DMS53 treated with DMSO at 0.1 percent for 48 hours (cell line): ENCODE results near the gene RELL1.

ENCODE experiments used
- DNase-seq: peaks from one replicate; lab custom pipeline; 2025; ENCODE audit not compliant: unreplicated experiment; lab: John Stamatoyannopoulos, UW

The RELL1 gene

DNA sequence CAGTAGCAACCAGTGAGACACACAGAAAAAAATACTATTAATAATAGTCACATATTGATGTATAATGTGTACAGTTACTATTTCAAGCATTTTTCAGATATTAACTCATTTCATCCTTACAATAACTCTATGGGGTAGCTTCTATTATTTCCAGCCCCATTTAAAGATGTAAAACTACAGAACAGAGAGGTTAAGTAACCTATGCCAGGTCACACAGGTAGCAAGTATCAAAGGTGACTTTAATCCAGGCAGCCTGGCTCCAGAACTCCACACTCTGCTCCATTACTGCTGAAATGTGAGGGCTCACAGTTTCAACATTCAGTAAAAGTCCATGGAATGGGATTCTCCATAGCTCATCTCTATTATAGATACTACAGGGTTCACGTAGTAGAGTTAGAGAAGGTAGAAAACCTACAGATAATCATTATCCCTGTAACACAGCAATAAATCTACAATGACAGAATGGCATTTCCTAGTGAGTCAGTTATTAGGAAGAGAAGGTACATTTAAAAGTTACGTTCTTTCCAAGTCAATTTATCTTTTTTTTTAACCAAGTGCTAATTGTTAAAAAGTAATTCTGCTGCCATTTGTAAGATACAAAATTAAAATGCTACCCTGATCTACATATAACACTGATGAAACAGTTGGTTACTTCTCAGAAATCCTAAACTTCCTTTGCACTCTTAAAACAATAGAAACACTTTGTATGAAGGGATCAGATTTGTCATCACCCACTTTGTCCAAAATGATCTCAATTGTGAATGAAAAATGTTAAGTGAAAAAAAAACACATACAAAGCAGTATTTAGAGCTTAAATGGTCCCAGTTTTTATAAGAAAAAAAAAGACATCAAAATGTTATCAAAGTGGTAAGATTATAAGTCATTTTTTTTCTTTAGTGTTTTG, 18.7 kb downstream of the RELL1 start:
- DNase-seq, result no peak

DNA sequence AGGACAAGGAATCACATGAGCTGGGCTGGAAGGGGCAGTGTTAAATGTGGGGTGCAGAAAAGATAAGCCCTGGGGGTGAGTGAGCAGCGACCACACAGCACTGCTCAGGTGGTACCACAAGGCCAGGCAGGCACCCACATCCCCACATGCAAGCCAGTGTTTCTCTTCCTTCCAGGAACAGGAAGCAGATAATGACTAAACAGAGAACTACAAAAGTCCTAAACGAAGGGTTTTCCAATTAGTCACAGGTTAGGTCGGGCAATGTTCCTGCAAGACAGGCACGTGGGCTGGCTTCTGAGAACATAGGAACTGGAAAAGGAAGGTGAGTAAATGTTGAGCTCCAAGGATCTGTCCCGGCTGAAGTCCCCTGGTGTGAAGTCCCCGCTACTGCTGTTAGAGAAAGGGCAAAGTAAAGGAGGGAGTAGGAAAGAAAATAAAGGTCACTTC, 19.5 kb downstream of the RELL1 start:
- DNase-seq, result no peak

DNA sequence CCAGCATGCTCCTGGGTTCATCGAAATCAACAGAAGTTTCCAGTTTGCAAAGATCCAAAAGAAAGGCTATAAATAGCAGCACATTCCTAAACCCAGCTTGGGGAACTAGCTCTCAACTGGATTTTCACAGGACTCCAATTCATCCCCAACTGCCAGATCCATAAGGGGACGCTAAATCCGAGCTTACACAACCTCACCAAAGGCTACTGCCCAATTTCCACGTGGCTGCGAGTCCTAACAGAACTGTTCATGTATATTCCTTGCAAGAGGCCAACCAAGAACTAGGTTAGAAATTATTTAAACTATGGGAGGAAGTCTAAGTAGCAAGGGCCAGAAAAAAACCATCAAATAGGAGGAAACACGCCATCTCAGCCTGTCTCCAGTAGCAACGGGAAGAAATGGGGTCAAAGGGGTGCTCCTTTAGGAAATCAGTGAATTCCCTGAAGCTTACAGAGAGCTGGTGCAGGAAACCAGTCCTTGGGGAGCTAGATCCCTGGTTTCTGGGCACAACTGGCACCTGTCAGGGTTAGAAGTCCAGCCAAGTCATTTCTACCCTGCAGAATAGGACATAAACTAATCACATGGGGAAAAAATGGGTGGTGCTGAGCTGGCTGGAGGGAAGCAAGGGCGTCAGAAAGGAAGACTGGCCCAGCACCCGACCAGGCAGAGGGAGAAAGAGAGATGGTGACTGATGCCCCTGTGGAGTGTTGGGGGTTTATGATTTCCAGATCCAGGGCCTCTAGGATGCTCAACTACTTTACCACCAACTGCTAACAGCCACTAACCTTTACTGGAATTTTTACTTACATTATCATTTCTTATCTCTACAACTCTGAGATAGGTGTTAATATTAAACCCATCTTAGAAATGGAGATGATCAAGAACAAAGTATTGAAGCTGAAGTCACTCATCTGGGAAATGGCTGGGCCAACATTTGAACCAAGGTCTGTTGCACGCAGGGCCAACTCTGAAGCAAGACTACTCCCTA, 20.5 kb downstream of the RELL1 start:
- DNase-seq, result no peak

DNA sequence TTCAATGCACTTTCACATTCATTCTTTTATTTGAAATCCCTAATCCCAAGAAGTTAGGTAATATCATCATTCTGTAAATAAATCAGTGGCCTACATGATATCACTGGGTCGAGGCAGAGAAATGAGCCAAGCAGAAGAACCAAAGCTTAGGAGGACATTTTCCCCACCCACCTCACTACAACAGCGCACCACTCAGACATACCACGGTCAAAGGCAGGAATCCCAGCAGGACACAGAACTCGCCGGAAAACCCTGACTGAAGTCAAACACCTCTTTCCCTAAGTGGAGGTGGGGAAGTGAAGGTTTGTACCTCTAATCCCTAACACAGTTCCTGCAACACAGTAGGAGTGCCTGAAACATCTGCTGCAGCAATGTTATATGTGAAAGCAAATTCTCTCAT, 21.5 kb downstream of the RELL1 start:
- DNase-seq, result no peak

DNA sequence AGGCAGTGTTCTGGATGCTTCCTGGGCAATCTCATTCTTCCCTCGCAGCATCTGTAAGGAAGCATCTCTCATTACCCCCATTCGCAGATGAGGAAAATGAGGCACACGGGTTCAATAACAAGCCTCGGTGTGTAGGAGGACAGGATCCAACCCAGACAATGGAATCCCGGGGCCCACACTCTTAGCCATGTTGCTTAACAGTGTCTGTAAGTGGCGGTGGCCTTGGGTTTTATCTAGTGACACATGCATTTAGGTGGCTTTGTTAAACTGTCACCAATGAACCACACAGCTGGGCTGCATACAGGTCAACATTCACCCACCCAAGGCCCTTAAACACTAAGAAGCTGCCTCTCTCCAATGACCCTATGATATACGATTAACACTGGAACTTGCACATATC, 22.6 kb downstream of the RELL1 start:
- DNase-seq, result no peak

DNA sequence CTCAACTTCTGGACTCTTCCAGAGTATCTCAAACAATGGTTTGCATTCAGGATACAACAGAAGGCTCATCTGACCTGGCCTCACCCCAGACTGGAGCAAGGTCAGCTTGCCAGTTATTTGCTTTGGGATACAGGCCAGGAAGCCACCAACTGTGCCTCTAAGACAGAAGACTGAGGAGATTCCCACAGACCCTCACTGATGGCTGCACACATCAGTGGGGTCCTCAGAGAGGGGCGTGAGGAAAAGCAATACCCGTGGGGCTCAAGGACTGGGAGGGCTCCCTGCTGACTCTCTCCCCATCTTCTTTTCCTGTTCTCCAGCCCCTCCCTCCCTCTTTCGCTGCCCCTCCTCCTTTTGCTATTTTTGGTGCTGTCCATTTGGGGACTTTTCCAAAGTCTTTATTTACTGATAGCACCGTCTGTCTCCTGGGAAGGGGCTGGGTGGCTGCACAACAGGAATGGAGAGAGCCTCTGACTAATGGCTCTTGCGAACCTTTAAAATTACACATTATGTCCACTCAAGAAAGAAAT, 23.2 kb downstream of the RELL1 start:
- DNase-seq, result no peak

DNA sequence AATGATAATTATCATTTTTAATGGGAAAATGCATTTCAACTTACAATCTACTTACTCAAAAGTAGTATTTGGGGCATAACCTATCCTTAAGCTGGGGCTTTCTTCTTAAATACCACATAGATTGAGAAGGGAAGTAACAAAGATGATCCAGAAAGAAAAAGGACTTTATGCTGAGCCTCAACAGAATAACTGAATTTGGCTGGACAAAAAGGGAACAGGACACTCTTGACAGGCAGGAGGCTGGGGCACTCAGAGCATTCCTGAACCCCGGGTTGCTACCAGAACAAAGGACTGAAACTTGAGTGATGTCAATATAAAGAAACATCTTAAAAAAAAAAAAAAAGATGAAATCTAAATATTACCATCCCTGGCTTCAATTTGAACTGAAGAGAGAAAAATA, 23.9 kb downstream of the RELL1 start:
- DNase-seq, result no peak

DNA sequence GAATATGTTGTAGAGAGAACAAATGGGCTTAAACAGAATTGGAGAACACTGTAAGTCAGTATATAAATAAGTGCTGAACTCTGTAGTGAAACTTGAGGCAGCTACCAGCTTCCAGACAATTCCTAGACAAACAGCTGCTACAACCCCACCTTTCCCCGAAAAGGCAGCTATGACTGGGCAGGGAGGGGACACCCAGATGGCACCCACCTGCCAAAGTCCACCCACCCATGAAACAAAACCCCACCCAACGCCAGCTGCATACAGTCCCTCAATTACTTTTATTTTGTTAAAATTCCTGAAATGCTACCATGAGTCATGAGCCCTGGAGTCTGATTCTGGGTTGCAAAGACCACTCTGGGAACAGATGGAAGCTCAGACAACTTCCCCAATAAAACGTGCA, 24.4 kb downstream of the RELL1 start:
- DNase-seq, result no peak

DNA sequence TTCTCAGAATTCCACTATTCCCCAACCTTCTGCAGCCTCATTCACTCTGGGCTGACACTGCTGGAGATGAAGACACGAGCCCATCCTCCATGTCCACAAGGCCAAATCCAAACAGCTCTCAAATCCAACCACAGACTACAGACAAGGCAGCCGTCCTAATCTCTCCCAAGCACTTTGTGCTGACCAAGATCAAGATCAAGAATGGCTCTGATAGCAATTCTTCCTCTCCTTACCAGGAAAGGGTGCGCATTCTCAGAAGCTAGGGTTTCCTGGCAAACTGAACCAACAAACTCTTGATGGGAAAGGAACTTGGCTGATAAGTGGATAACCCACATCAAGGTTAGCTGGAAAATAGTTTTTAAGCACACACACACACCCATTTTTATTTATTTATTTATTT, 26.5 kb downstream of the RELL1 start:
- no peak for DNase-seq

DNA sequence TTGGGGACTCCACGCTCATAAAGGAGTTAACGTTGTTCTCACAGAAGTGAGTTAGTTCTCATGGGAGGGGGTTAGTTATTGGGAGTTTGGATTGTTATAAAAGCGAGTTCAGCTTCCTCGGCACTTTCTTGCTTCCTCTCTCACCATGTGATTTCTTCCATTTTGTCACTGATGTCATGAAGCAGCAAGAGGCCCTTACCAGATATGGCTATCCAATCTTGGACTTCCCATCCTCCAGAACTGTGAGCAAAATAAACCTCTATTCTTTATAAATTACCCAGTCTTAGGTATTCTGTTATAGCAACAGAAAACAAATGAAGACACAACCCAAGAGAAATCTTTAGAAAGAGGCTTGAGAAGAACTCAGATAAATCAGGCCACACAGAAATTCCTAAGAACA, 29.5 kb downstream of the RELL1 start:
- no peak for DNase-seq

DNA sequence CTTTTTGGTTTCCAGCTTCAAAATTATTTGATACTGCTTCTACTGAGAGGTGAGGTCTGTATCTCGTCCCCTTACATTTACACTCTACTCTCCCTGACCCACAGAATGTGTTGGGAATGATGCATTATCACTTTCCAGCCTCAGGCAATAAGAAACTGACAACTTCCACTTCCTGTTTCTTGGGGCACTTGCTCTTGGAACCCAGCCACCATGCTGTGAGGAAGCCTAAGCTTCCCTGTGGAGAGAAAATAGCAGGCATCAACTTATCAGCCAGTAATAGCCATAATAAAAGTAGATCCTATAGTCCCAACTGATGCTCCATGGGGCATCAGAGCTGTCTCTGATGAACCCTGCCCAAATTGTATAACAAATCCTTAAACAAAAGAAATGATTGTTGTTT, 32.6 kb downstream of the RELL1 start:
- no peak for DNase-seq

DNA sequence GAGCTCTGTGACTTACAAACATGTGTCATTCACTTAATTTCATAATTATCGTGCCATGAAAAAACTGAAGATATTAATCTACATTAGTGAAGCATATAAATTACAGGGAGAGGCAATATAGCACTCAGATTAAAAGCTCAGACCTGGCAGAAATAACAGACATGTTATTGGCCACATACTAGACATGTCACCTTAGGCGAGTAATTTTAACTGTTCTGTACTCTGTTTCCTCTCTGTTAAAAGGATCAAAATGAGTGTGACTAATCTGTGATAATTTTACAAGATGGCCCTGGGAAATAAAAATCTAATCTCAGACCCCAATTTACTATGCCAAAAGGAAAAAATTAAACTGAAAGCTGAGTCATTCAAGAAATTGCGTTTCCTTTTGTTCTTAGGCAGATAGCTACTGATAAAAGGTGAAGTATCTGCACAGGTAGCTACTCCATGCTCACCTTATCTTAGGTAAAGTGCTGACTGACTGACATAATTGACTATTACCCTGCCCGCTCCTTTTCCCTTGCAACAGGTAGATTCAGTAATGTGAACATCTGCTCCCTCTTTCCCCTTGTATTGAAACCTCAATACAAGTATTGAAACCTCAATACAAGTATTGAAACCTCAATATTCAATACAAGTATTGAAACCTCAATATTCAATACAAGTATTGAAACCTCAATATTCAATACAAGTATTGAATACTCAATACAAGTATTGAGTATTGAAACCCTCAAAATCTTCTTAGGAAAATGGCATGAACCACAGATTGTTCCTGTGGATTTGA, 33.2 kb downstream of the RELL1 start:
- DNase-seq, result no peak

DNA sequence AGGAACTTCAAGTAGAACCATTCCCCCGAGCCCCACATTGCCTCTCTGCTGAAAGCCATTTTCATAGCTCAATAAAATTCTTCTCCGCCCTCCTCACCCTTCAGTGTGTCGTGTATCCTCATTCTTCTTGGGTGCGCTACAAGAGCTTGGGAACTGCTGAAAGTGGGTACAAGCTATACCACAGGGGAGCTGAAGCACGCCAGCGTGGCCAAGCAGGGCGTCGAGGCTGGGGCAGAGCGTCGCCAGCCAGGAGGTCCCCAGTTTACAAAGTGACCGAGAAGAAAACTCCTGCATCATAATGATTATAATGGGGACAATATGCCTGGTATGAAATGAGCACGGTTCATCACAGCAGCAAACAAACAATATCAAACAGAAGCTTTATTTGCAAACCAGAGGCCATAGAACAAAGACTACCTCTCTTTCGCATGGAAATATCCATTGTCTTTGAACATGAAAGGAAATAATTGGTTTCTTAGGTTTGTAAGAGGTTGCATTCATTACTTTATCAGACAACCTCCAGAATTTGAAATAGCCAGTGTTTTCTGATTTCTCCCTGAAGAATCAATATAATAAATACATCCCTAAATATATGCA, 34.3 kb downstream of the RELL1 start:
- DNase-seq, result no peak

DNA sequence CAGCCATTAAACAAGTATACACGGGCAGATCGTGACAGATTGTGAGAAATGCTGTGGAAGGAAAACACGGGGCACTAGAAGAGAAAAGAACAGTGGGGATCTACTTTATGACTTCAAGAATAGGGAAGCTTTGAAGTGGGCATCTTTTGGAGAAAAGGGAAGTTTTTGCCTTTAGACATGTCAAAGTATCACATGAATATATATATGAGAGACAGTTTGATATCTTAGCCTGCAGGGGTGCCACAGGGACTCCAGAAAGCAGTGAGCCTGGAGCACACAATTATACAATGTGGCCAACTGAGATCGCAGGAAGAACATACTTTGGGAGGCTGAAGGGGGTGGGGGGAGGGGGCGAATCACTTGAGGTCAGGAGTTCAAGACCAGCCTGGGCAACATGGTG, 35.7 kb downstream of the RELL1 start:
- no peak for DNase-seq

DNA sequence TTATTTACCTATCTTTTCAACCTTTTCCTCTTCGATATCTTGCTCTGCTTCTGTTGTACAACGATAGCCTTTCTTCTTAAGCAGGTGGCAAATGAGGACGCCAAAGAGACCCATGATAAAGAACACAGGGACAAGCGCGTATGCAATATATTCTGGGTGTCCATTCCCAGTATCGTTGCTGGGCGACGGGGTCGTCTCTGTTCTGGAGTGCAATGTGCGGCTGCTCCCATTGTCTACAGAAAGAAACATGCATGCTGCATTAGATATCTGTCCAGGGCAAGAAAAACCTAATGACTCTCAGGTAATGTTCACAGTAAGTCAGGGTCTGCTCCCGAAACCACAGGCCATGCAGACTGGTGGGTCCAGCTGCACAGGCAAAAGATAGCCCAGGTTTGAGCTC, 36.9 kb downstream of the RELL1 start:
- no peak for DNase-seq

DNA sequence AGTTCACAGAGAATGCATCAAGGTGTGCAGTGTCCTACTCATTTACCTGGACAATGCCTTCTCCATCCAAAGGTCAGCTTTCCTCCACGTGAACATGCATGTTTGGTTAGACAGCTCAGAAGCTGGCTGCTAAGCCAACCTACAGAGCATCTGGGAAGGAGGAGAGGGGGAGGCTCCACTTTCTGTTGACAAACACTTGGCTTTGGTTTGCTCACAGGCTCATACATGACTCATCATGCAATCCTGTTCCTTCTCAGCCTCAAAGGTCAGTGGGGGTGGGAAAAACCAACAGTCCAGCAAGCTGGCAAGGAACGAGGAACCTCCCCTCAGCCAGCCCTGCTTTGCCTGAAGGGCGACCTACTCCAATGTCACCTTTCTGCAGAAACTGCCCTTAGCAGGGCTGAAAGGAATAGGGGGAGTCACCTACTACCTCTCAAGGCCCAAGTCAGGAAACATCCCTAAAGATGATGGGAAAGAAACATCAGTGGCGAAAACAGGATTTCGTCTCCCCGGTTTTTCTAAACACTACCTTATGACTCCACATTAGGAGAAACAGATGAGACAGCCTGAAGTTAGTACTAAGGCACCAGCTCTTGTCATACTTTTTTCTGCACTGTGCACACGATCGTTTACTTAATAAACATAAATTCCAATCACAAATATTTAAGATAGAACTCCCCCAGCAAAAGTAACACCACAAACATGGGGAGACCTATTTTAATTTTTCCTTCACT, 37.9 kb downstream of the RELL1 start:
- DNase-seq, result peak; percentile 99

DNA sequence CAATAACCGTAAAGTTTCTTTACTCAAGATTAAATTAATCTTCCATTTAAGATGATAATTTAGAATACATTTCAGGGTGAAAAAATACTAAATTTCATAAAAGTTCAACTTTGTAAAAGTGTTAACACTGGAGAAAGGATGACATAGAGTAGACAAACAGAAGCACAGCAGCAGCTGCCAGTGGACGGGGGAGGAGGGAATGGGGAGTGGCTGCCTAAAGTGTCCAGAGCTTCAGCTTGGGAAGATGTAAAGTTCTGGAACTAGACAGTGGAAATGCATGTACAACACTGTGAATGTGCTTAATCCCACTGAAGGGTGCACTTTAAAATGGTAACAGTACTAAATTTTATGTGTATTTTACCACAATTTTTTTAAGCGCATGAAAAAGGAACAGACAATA, 39.9 kb downstream of the RELL1 start:
- DNase-seq, result peak; percentile 26

DNA sequence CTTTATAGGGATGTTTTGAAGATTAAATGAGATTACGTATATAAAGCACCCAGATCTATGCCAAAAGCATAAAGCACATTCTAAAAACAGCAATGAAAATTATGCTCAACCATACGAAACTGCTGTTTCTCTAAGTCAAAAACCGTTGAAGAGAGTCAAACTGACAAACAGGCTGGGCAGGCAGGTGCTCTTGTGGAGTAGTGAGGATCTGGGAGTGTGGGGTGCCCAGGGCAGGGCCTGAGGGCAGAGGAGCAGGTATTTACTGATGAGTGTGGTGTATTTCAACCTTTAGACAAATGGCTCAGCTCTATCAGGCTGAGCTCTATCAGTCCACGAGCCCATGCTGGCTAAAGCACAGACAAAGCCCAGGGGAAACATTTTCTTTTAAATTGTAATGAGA, 40.4 kb downstream of the RELL1 start:
- DNase-seq, result no peak

DNA sequence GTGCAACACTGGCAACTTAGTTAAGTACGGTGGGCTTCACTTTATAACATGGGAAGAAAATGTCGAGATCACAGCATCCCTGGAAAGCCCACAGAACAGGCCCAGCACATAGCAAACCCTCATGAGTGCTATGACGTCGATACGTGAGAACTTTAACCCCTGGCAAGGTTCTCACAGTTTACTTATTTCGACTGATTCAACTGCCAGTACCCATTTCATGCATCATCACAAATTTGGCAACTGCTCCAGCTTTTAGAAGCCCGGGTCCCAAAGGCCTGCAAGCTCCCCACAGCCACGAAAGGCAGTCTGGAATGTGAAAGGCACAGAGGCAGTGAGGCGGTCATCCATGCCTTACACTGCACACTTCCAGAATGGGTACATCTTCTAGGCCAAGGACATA, 41.2 kb downstream of the RELL1 start:
- DNase-seq, result no peak
